Measurements from ENCODE around the gene MYH14. TPM values are rescaled to one million over a fixed set of nuclear protein-coding genes. Genes with fewer than 3 reads are reported as not detected.

Gene MYH14
- total RNA-seq, 1 donor from 2014 or later = 1.6 TPM

- peaks cover 35% of the 10 kb centered on the region for H3K27me3 Mint-ChIP-seq (ENCODE audit: insufficient read depth, low read depth)
- H3K9me3 ChIP-seq (ENCODE audit: low read depth) = no peaks in the 10 kb centered on the region
These were observed 106.1 kb downstream of the MYH14 start for GRCh38 chr19:50309396-50310125.

GRCh38 chr19:50310759-50311465 is 107.5 kb downstream of the MYH14 start:
- Histone ChIP-seq H3K36me3 (no peaks in the 10 kb centered on the region), H4K20me1 (ENCODE audit: low read depth) (peaks cover 5% of the 10 kb centered on the region), H3K4me3 (no peak overlapping the region), H2AFZ (replicated peaks) (no peak overlapping the region), H3K27me3 (peaks cover 58% of the 10 kb centered on the region), H3K79me2 (ENCODE audit: low read depth) (no peaks in the 10 kb centered on the region), H3K27ac (no peak overlapping the region), H3K9me3 (ENCODE audit: low read depth) (no peaks in the 10 kb centered on the region), H3K9ac (no peak overlapping the region), H3F3A (ENCODE audit: low read depth) (peaks cover 41% of the 10 kb centered on the region), H3K4me1 (peaks cover 14% of the 10 kb centered on the region), H3K4me2 (no peak overlapping the region)
- no peaks in the 10 kb centered on the region for H3K9me3 Mint-ChIP-seq
- peak overlapping the region; percentile 27 for H3K4me3 Mint-ChIP-seq
- TF ChIP-seq CTCF (IDR thresholded peaks at IDR 0.05) = no peak
- no peak for TF ChIP-seq EZH2 (IDR thresholded peaks at IDR 0.05)
- TF ChIP-seq EZH2phosphoT487 (IDR thresholded peaks at IDR 0.05) = no peak
- no peak for DNase-seq (ENCODE audit: low spot score)
- H3K27ac Mint-ChIP-seq = no peak overlapping the region
- H3K27me3 Mint-ChIP-seq (ENCODE audit: insufficient read depth, low read depth) = peaks cover 38% of the 10 kb centered on the region
- H3K36me3 Mint-ChIP-seq = no peaks in the 10 kb centered on the region
- H3K4me1 Mint-ChIP-seq = peaks cover 30% of the 10 kb centered on the region

More at GRCh38 chr19:50309396-50310125, 106.1 kb downstream of the MYH14 start:
- no peak for DNase-seq (ENCODE audit: low spot score)
- Histone ChIP-seq H3K27me3 (peaks cover 47% of the 10 kb centered on the region), H3K79me2 (ENCODE audit: low read depth) (no peaks in the 10 kb centered on the region), H3K4me1 (peaks cover 6% of the 10 kb centered on the region), H3K36me3 (no peaks in the 10 kb centered on the region), H3K4me3 (no peak overlapping the region), H4K20me1 (ENCODE audit: low read depth) (peaks cover 5% of the 10 kb centered on the region), H3K9ac (no peak overlapping the region), H3F3A (ENCODE audit: low read depth) (peaks cover 30% of the 10 kb centered on the region), H3K27ac (no peak overlapping the region), H2AFZ (replicated peaks) (no peak overlapping the region), H3K4me2 (no peak overlapping the region)
- Mint-ChIP-seq H3K4me1 (peaks cover 23% of the 10 kb centered on the region), H3K9me3 (no peaks in the 10 kb centered on the region), H3K27ac (no peak overlapping the region), H3K4me3 (no peak overlapping the region), H3K36me3 (no peaks in the 10 kb centered on the region)
- TF ChIP-seq CTCF (IDR thresholded peaks at IDR 0.05) = no peak
- TF ChIP-seq EZH2 (IDR thresholded peaks at IDR 0.05) = no peak
- TF ChIP-seq EZH2phosphoT487 (IDR thresholded peaks at IDR 0.05) = no peak

GRCh38 chr19:50311723-50312635 is 108.6 kb downstream of the MYH14 start:
- TF ChIP-seq CTCF (IDR thresholded peaks at IDR 0.05) (peak; percentile 13), EZH2 (IDR thresholded peaks at IDR 0.05) (no peak)
- Mint-ChIP-seq H3K27me3 (ENCODE audit: insufficient read depth, low read depth) (peaks cover 40% of the 10 kb centered on the region), H3K27ac (no peak overlapping the region), H3K36me3 (no peaks in the 10 kb centered on the region), H3K4me3 (peak overlapping the region; percentile 81), H3K4me1 (peaks cover 33% of the 10 kb centered on the region), H3K9me3 (no peaks in the 10 kb centered on the region)
- Histone ChIP-seq H3K9me3 (ENCODE audit: low read depth) (no peaks in the 10 kb centered on the region), H2AFZ (replicated peaks) (no peak overlapping the region), H3K79me2 (ENCODE audit: low read depth) (no peaks in the 10 kb centered on the region), H3K4me1 (peaks cover 14% of the 10 kb centered on the region), H3K4me2 (peak overlapping the region; percentile 82), H3K4me3 (peak overlapping the region; percentile 49), H3K27ac (no peak overlapping the region), H4K20me1 (ENCODE audit: low read depth) (peaks cover 5% of the 10 kb centered on the region), H3F3A (ENCODE audit: low read depth) (peaks cover 46% of the 10 kb centered on the region), H3K9ac (no peak overlapping the region), H3K27me3 (peaks cover 59% of the 10 kb centered on the region), H3K36me3 (no peaks in the 10 kb centered on the region)
- peak; percentile 82 for DNase-seq (ENCODE audit: low spot score)

Data from neural progenitor cell (in vitro differentiated cells).